Upper lobe of right lung (tissue), 1 donor: ENCODE measurements around the gene FLRT2. TPM values are rescaled to one million over a fixed set of nuclear protein-coding genes. Genes with fewer than 3 reads are reported as not detected.

ENCODE experiments used
- ATAC-seq: fragments of 200-7000 bp; cut with Tn5 transposase; one replicate; pipeline ENCODE4 v1.9.1; 2020; ENCODE audit warnings: mild to moderate bottlenecking, moderate library complexity
- DNase-seq: peaks from one replicate; pipeline ENCODE4 v3.0.0-alpha.2; 2020
- H3K27ac ChIP-seq: fragments of 200-600 bp; one replicate; pipeline ENCODE4 v1.8.0; 2022
- H3K27me3 ChIP-seq: fragments of 200-600 bp; one replicate; pipeline ENCODE4 v1.8.0; 2022; ENCODE audit warnings: mild to moderate bottlenecking
- H3K36me3 ChIP-seq: fragments of 200-600 bp; one replicate; pipeline ENCODE4 v1.8.0; 2022
- H3K4me1 ChIP-seq: fragments of 200-600 bp; one replicate; pipeline ENCODE4 v1.8.0; 2022
- H3K4me3 ChIP-seq: fragments of 200-600 bp; one replicate; pipeline ENCODE4 v1.8.0; 2022; ENCODE audit warnings: mild to moderate bottlenecking
- H3K9me3 ChIP-seq: fragments of 200-600 bp; one replicate; pipeline ENCODE4 v1.8.0; 2022
- CTCF ChIP-seq: fragments of 200-600 bp; IDR thresholded peaks from one replicate; pipeline ENCODE4 v1.8.0; 2022; ENCODE audit warnings: antibody characterized with exemption
- intact Hi-C: fragments of 100-400 bp; cut with DNase I; formaldehyde crosslinking; loops from one replicate; pipeline ENCODE4 v1.11.0; 2022
- total RNA-seq: library from RNA; stranded (reverse); fragmentation: NEBNext Ultra II Directional; extraction: Animal tissue kit (Norgen Biotek cat#: 25700); gene quantifications from one replicate; pipeline ENCODE4 v1.2.1, GENCODE V29; 2021
- donor health status: DM: no; HTN: yes; CAD: no; lungs with severe emphysema.

FLRT2 gene
- total RNA-seq, 1 donor from 2014 or later = 13.3 TPM

GRCh38 chr14:85554106-85554505 lies 24.2 kb downstream of the FLRT2 start:
- no peaks in the 10 kb centered on the region for H3K9me3 ChIP-seq
- TF ChIP-seq CTCF = no peak
- peaks cover 5% of the 10 kb centered on the region for H3K4me1 ChIP-seq
- ATAC-seq (no peak), DNase-seq (no peak)
- H3K4me3 ChIP-seq = no peak overlapping the region
- intact Hi-C loops = no loop called here
- no peaks in the 10 kb centered on the region for H3K27me3 ChIP-seq
- H3K27ac ChIP-seq = no peak overlapping the region
- no peaks in the 10 kb centered on the region for H3K36me3 ChIP-seq

- ATAC-seq = no peak
- H3K27me3 ChIP-seq = no peaks in the 10 kb centered on the region
- DNase-seq = no peak
- H3K9me3 ChIP-seq = no peaks in the 10 kb centered on the region
- TF ChIP-seq CTCF = no peak
- intact Hi-C loops = no loop called here
- H3K36me3 ChIP-seq = no peaks in the 10 kb centered on the region
- H3K4me1 ChIP-seq = no peaks in the 10 kb centered on the region
- H3K4me3 ChIP-seq = no peak overlapping the region
- H3K27ac ChIP-seq = no peak overlapping the region
Observed at GRCh38 chr14:85556267-85556666, 26.3 kb downstream of the FLRT2 start.

GRCh38 chr14:85558505-85558904 lies 28.6 kb downstream of the FLRT2 start:
- Histone ChIP-seq H3K36me3 (no peaks in the 10 kb centered on the region), H3K27ac (no peak overlapping the region), H3K4me1 (no peaks in the 10 kb centered on the region), H3K27me3 (no peaks in the 10 kb centered on the region), H3K4me3 (no peak overlapping the region), H3K9me3 (no peaks in the 10 kb centered on the region)
- intact Hi-C loops = no loop called here
- ATAC-seq (no peak), DNase-seq (no peak)
- no peak for TF ChIP-seq CTCF

- Histone ChIP-seq H3K4me3 (no peak overlapping the region), H3K9me3 (no peaks in the 10 kb centered on the region), H3K27me3 (no peaks in the 10 kb centered on the region), H3K4me1 (no peaks in the 10 kb centered on the region), H3K36me3 (no peaks in the 10 kb centered on the region), H3K27ac (no peak overlapping the region)
- ATAC-seq (no peak), DNase-seq (no peak)
- intact Hi-C loops = no loop called here
- TF ChIP-seq CTCF = no peak
Observed at GRCh38 chr14:85562630-85563029, 32.7 kb downstream of the FLRT2 start.

- intact Hi-C loops = no loop called here
- H3K36me3 ChIP-seq = no peaks in the 10 kb centered on the region
- H3K4me3 ChIP-seq = no peak overlapping the region
Observed at GRCh38 chr14:85564841-85565527, 35.0 kb downstream of the FLRT2 start.

More at GRCh38 chr14:85564841-85565527, 35.0 kb downstream of the FLRT2 start:
- TF ChIP-seq CTCF = no peak
- Histone ChIP-seq H3K27me3 (no peaks in the 10 kb centered on the region), H3K4me1 (no peaks in the 10 kb centered on the region), H3K9me3 (no peaks in the 10 kb centered on the region), H3K27ac (no peak overlapping the region)
- no peak for ATAC-seq
- no peak for DNase-seq
